Endothelial cell of umbilical vein (primary cell): Measurements from ENCODE around the gene AADACL4. TPM values are rescaled to one million over a fixed set of nuclear protein-coding genes. Genes with fewer than 3 reads are reported as not detected.

Source experiments
- BruUV-seq: library from RNA; stranded (reverse); fragments of 400-500 nt; replicated peaks from 2 replicates; lab custom pipeline; 2021; lab: Mats Ljungman, UMichigan
- CTCF ChIA-PET: fragments of 300-600, 350-600 bp; sonication (Branson Sonifier 250); formaldehyde crosslinking; loops from one replicate; lab custom pipeline; 2021; ENCODE audit warnings: antibody characterized with exemption, inconsistent platforms; lab: Charles Lee
- POLR2A ChIA-PET: fragments of 300-600, 350-600 bp; sonication (Branson Sonifier 250); formaldehyde crosslinking; loops from one replicate; lab custom pipeline; 2021; ENCODE audit warnings: antibody characterized with exemption, inconsistent platforms; lab: Charles Lee
- DNase-seq: peaks from one replicate; pipeline ENCODE4 v3.0.0-alpha.2; 2011; ENCODE audit warnings: low read depth, low spot score
- FAIRE-seq: peaks from 2 replicates; lab custom pipeline; 2011; peaks lifted over from hg19 to GRCh38; lab: Jason Lieb, UNC
- H2AFZ ChIP-seq: 2 replicates; pipeline ENCODE4 v1.6.0; 2012; ENCODE audit warnings: low read depth, low read length, control low read depth, inconsistent platforms
- H3K27ac ChIP-seq: 2 replicates; pipeline ENCODE4 v1.5.1; 2011; ENCODE audit warnings: low read depth, mild to moderate bottlenecking, control low read depth, low read length, moderate library complexity; ENCODE audit not compliant: insufficient read depth
- H3K27me3 ChIP-seq, 2 experiments: 2 replicates each; pipeline versions ENCODE4 v1.6.0 to v1.6.1; 2011; ENCODE audit warnings: low read length in 2 of 2, mixed read lengths in 1 of 2; ENCODE audit not compliant: control insufficient read depth in 2 of 2, insufficient read depth in 2 of 2
- H3K36me3 ChIP-seq, 2 experiments: 2 replicates in 1 of 2; 3 replicates in 1 of 2; pipeline ENCODE4 v1.5.1; 2011; ENCODE audit warnings: low read length in 2 of 2, mild to moderate bottlenecking in 1 of 2, moderate library complexity in 1 of 2; ENCODE audit not compliant: control insufficient read depth in 2 of 2, insufficient read depth in 2 of 2; ENCODE audit errors: extremely low read depth in 1 of 2
- H3K4me1 ChIP-seq: 3 replicates; pipeline ENCODE4 v1.5.1; 2011; ENCODE audit warnings: mild to moderate bottlenecking, low read length; ENCODE audit not compliant: control insufficient read depth, insufficient read depth; ENCODE audit errors: extremely low read depth
- H3K4me2 ChIP-seq: 2 replicates; pipeline ENCODE4 v1.6.1; 2011; ENCODE audit warnings: low read length, control low read depth, mixed read lengths; ENCODE audit not compliant: insufficient read depth
- H3K4me3 ChIP-seq, 3 experiments: fragments of 200-600 bp in 1 of 3; sonication (generic), shearing (Covaris generic) in 1 of 3; replicated peaks in 1 of 3; 2 replicates each; pipeline ENCODE4 v1.5.1; 2011 to 2016; ENCODE audit warnings: control low read depth in 3 of 3, low read length in 3 of 3, mild to moderate bottlenecking in 2 of 3, inconsistent platforms in 1 of 3, low read depth in 1 of 3, moderate library complexity in 1 of 3; ENCODE audit not compliant: insufficient read depth in 1 of 3
- H3K79me2 ChIP-seq: 2 replicates; pipeline ENCODE4 v1.6.0; 2012; ENCODE audit warnings: low read length, inconsistent platforms; ENCODE audit not compliant: control insufficient read depth, insufficient read depth
- H3K9ac ChIP-seq: replicated peaks from 2 replicates; pipeline ENCODE3; 2011; ENCODE audit warnings: low read length, control low read depth; ENCODE audit not compliant: insufficient read depth; ENCODE audit errors: extremely low read depth
- H3K9me1 ChIP-seq: replicated peaks from 3 replicates; pipeline ENCODE4 v1.6.0; 2011; ENCODE audit warnings: mild to moderate bottlenecking, low read length; ENCODE audit not compliant: control insufficient read depth, insufficient read depth; ENCODE audit errors: extremely low read depth
- H3K9me3 ChIP-seq: replicated peaks from 2 replicates; pipeline ENCODE4 v1.5.1; 2012; ENCODE audit warnings: low read length, inconsistent platforms; ENCODE audit not compliant: control insufficient read depth, insufficient read depth
- H4K20me1 ChIP-seq: replicated peaks from 2 replicates; pipeline ENCODE3; 2011; ENCODE audit warnings: mild to moderate bottlenecking, low read length; ENCODE audit not compliant: control insufficient read depth, insufficient read depth; ENCODE audit errors: extremely low read depth
- CTCF ChIP-seq, 2 donors: IDR thresholded peaks; 1 replicate in 1 of 2; 2 replicates in 1 of 2; pipeline ENCODE4 v1.5.1; 2011; ENCODE audit warnings: low read length in 2 of 2, mild to moderate bottlenecking in 2 of 2, moderate library complexity in 2 of 2, control low read depth in 1 of 2, inconsistent platforms in 1 of 2, low read depth in 1 of 2; ENCODE audit not compliant: insufficient read depth in 1 of 2; ENCODE audit errors: extremely low read depth in 1 of 2
- EZH2 ChIP-seq: IDR thresholded peaks from 2 replicates; pipeline ENCODE4 v1.6.1; 2012; ENCODE audit warnings: borderline replicate concordance, low read depth, mild to moderate bottlenecking, moderate library complexity, low read length, inconsistent platforms; ENCODE audit not compliant: severe bottlenecking
- FOS ChIP-seq: IDR thresholded peaks from 2 replicates; pipeline ENCODE4 v1.6.1; 2011; ENCODE audit warnings: mild to moderate bottlenecking, low read length, moderate library complexity, borderline replicate concordance; ENCODE audit not compliant: insufficient read depth
- GATA2 ChIP-seq: IDR thresholded peaks from 2 replicates; pipeline ENCODE4 v1.7.0; 2011; ENCODE audit warnings: low read depth, mild to moderate bottlenecking, moderate library complexity, mixed read lengths, low read length; ENCODE audit not compliant: insufficient read length, insufficient read depth
- JUN ChIP-seq: IDR thresholded peaks from 2 replicates; pipeline ENCODE4 v1.6.1; 2011; ENCODE audit warnings: borderline replicate concordance, low read depth; ENCODE audit not compliant: insufficient read length, insufficient read depth
- MYC ChIP-seq: IDR thresholded peaks from one replicate; pipeline ENCODE4 v1.6.1; 2011; ENCODE audit warnings: mild to moderate bottlenecking, low read depth, low read length
- POLR2A ChIP-seq: IDR thresholded peaks from 2 replicates; pipeline ENCODE4 v1.6.1; 2012; ENCODE audit warnings: low read depth, mild to moderate bottlenecking, control low read depth, low read length
- POLR2AphosphoS5 ChIP-seq: IDR thresholded peaks from 2 replicates; pipeline ENCODE4 v1.6.1; 2012; ENCODE audit warnings: low read depth, mild to moderate bottlenecking, control low read depth, low read length, moderate library complexity; ENCODE audit not compliant: insufficient read depth
- dilution Hi-C: fragments of 300-500 bp; cut with MboI; formaldehyde crosslinking; loops from one replicate; pipeline ENCODE4 v1.15.0; 2019; ENCODE audit warnings: low sequenced_read_pairs; ENCODE audit not compliant: extremely low pct_ligation_motif_present
- intact Hi-C: fragments of 100-400 bp; cut with micrococcal nuclease; formaldehyde crosslinking; loops from one replicate; pipeline ENCODE4 v1.10.0; 2022
- polyA plus RNA-seq, 4 experiments: library from polyadenylated mRNA; depleted of rRNA in 3 of 4; stranded (reverse) in 3 of 4; unstranded in 1 of 4; fragments of >200 nt; gene quantifications; 2 replicates each; pipeline versions ENCODE4 v1.2.1 to v1.2.3, GENCODE V29; 2011 to 2012; ENCODE audit warnings: missing spikeins in 1 of 4
- total RNA-seq: library from RNA; stranded (reverse); gene quantifications from 2 replicates; pipeline ENCODE4 v1.2.3, GENCODE V29; 2021
- TF ChIP-seq, protein P1 (sequence below): IDR thresholded peaks from 2 replicates; pipeline ENCODE4 v1.6.1; 2011; ENCODE audit not compliant: insufficient read depth, insufficient read length

AADACL4 gene
- total and polyA plus RNA-seq, 2 donors (not counting 3 experiments of a cell fraction or from before 2014, with no cell fraction given) = not detected

DNA sequence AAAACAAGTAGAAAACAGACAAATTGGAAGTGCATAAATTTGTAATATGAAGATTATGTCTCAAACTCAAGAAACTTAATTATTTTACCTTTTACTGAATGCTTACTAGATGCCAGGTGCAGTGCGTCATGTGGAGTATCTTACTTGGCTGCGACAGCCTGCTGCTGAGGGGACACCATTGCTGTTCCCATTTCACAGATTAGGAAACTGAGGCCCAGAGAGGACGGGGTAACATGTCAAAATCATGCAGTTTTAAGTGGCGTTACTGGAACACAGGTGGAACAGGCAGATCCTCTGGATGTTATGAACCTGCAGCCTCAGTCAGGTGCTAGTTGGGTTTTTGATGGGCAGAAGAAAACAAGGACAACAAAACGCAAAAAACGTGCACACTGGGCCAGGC, 18.6 kb upstream of the AADACL4 start:
- intact Hi-C loops (no loop called here), dilution Hi-C loops (no loop called here)
- POLR2A ChIA-PET = no interaction called here

More for the DNA sequence above, 18.6 kb upstream of the AADACL4 start:
- no peaks in the 10 kb centered on the region for H3K36me3 ChIP-seq
- H4K20me1 ChIP-seq = no peaks in the 10 kb centered on the region
- DNase-seq (no peak), FAIRE-seq (no peak)
- H2AFZ ChIP-seq = no peak overlapping the region
- no peak overlapping the region for H3K4me2 ChIP-seq
- no peaks in the 10 kb centered on the region for H3K79me2 ChIP-seq
- H3K27me3 ChIP-seq = peaks cover 0 to 2% of the 10 kb centered on the region in 2 experiments
- H3K9ac ChIP-seq = no peak overlapping the region
- no peaks in the 10 kb centered on the region for H3K9me1 ChIP-seq
- no peak overlapping the region for H3K27ac ChIP-seq
- no TSS peak for BruUV-seq
- TF ChIP-seq FOS = no peak
- TF ChIP-seq POLR2AphosphoS5 = no peak
- no peak for TF ChIP-seq CTCF (IDR thresholded peaks at IDR 0.05; ENCODE audit: extremely low read depth in 1 of 2, insufficient read depth in 1 of 2, low read depth in 1 of 2, low read length in 2 of 2)
- no peak for TF ChIP-seq GATA2
- TF ChIP-seq EZH2 = no peak
- TF ChIP-seq, protein P1, sequence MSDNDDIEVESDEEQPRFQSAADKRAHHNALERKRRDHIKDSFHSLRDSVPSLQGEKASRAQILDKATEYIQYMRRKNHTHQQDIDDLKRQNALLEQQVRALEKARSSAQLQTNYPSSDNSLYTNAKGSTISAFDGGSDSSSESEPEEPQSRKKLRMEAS = no peak
- no peak for TF ChIP-seq POLR2A
- no peak for TF ChIP-seq JUN
- TF ChIP-seq MYC = no peak
- H3K9me3 ChIP-seq = no peaks in the 10 kb centered on the region
- H3K4me1 ChIP-seq = no peaks in the 10 kb centered on the region
- H3K4me3 ChIP-seq = no peak overlapping the region
- CTCF ChIA-PET = no interaction called here
